Skeletal muscle tissue (tissue), 4 donors: ENCODE results near the gene SLC9A1. TPM values are rescaled to one million over a fixed set of nuclear protein-coding genes. Genes with fewer than 3 reads are reported as not detected.

Source experiments
- H3K27ac ChIP-seq: one replicate; pipeline ENCODE4 v1.7.0; 2013; ENCODE audit warnings: mild to moderate bottlenecking, low read depth, low read length, inconsistent platforms
- H3K27me3 ChIP-seq, 3 donors: one replicate each; pipeline ENCODE4 v1.7.0; 2013; ENCODE audit warnings: low read length in 3 of 3; ENCODE audit not compliant: control insufficient read depth in 3 of 3, insufficient read depth in 3 of 3
- H3K36me3 ChIP-seq, 3 donors: one replicate each; pipeline ENCODE4 v1.7.0; 2013; ENCODE audit warnings: low read length in 3 of 3; ENCODE audit not compliant: control insufficient read depth in 3 of 3, insufficient read depth in 3 of 3
- H3K4me1 ChIP-seq, 3 donors: one replicate each; pipeline ENCODE4 v1.7.0; 2013; ENCODE audit warnings: low read length in 3 of 3, mild to moderate bottlenecking in 3 of 3; ENCODE audit not compliant: control insufficient read depth in 3 of 3, insufficient read depth in 3 of 3
- H3K4me3 ChIP-seq, 3 donors: one replicate each; pipeline ENCODE4 v1.7.0; 2013; ENCODE audit warnings: low read length in 3 of 3
- H3K9ac ChIP-seq, 3 donors: one replicate each; pipeline ENCODE4 v1.7.0; 2013; ENCODE audit warnings: low read length in 3 of 3, mild to moderate bottlenecking in 3 of 3, moderate library complexity in 2 of 3, low read depth in 1 of 3
- H3K9me3 ChIP-seq, 3 donors: one replicate each; pipeline ENCODE4 v1.7.0; 2013; ENCODE audit warnings: low read length in 3 of 3; ENCODE audit not compliant: control insufficient read depth in 3 of 3
- total RNA-seq: library from RNA; depleted of rRNA; stranded (reverse); fragments of >200 nt; gene quantifications from one replicate; pipeline ENCODE4 v1.2.3, GENCODE V29; 2014
- donor health status: Osteomylitis.

Gene SLC9A1
- total RNA-seq, 1 donor from 2014 or later: 1.6 TPM

- H3K4me3 ChIP-seq: no peak overlapping the region
- H3K27ac ChIP-seq: no peak overlapping the region
- H3K4me1 ChIP-seq: no peaks in the 10 kb centered on the region
- H3K9ac ChIP-seq: no peak overlapping the region
- no peaks in the 10 kb centered on the region for H3K9me3 ChIP-seq
- H3K27me3 ChIP-seq: peaks cover 0 to 4% (median 0%) of the 10 kb centered on the region in 3 donors
- H3K36me3 ChIP-seq: no peaks in the 10 kb centered on the region
Observed at GRCh38 chr1:27090911-27091310, 64.0 kb downstream of the SLC9A1 start.

GRCh38 chr1:27087371-27088220 lies 67.3 kb downstream of the SLC9A1 start:
- H3K4me1 ChIP-seq: no peaks in the 10 kb centered on the region
- H3K27me3 ChIP-seq: peaks cover 0 to 4% (median 0%) of the 10 kb centered on the region in 3 donors
- H3K9ac ChIP-seq: no peak overlapping the region
- no peak overlapping the region for H3K27ac ChIP-seq
- peaks cover 0 to 7% (median 0%) of the 10 kb centered on the region in 3 donors for H3K9me3 ChIP-seq
- H3K36me3 ChIP-seq: no peaks in the 10 kb centered on the region
- no peak overlapping the region for H3K4me3 ChIP-seq

- H3K27ac ChIP-seq: no peak overlapping the region
- no peaks in the 10 kb centered on the region for H3K36me3 ChIP-seq
- H3K4me3 ChIP-seq: no peak overlapping the region
- H3K27me3 ChIP-seq: peaks cover 0 to 4% (median 0%) of the 10 kb centered on the region in 3 donors
- H3K4me1 ChIP-seq: no peaks in the 10 kb centered on the region
- peaks cover 0 to 7% (median 0%) of the 10 kb centered on the region in 3 donors for H3K9me3 ChIP-seq
- no peak overlapping the region for H3K9ac ChIP-seq
Observed at GRCh38 chr1:27086628-27087027, 68.3 kb downstream of the SLC9A1 start.

GRCh38 chr1:27086026-27086425 lies 68.9 kb downstream of the SLC9A1 start:
- Histone ChIP-seq H3K4me3 (no peak overlapping the region), H3K9ac (no peak overlapping the region)

GRCh38 chr1:27084107-27084506 lies 70.8 kb downstream of the SLC9A1 start:
- no peak overlapping the region for H3K9ac ChIP-seq
- H3K4me1 ChIP-seq: no peaks in the 10 kb centered on the region
- H3K27me3 ChIP-seq: peaks cover 0 to 4% (median 0%) of the 10 kb centered on the region in 3 donors
- H3K27ac ChIP-seq: no peak overlapping the region
- H3K36me3 ChIP-seq: no peaks in the 10 kb centered on the region
- H3K9me3 ChIP-seq: peaks cover 0 to 7% (median 0%) of the 10 kb centered on the region in 3 donors
- no peak overlapping the region for H3K4me3 ChIP-seq

More at GRCh38 chr1:27086026-27086425, 68.9 kb downstream of the SLC9A1 start:
- Histone ChIP-seq H3K4me1 (no peaks in the 10 kb centered on the region), H3K36me3 (no peaks in the 10 kb centered on the region), H3K27ac (no peak overlapping the region), H3K9me3 (peaks cover 0 to 7% (median 0%) of the 10 kb centered on the region in 3 donors), H3K27me3 (peaks cover 0 to 4% (median 0%) of the 10 kb centered on the region in 3 donors)

- Histone ChIP-seq H3K4me3 (no peak overlapping the region), H3K4me1 (no peaks in the 10 kb centered on the region), H3K27me3 (no peaks in the 10 kb centered on the region), H3K9ac (no peak overlapping the region), H3K9me3 (no peaks in the 10 kb centered on the region), H3K27ac (no peak overlapping the region), H3K36me3 (no peaks in the 10 kb centered on the region)
Observed at GRCh38 chr1:27077968-27078367, 77.0 kb downstream of the SLC9A1 start.

- H3K4me1 ChIP-seq: no peaks in the 10 kb centered on the region
- no peaks in the 10 kb centered on the region for H3K9me3 ChIP-seq
- H3K27ac ChIP-seq: no peak overlapping the region
- H3K4me3 ChIP-seq: no peak overlapping the region
- H3K9ac ChIP-seq: no peak overlapping the region
- H3K36me3 ChIP-seq: no peaks in the 10 kb centered on the region
- no peaks in the 10 kb centered on the region for H3K27me3 ChIP-seq
Observed at GRCh38 chr1:27076803-27077202, 78.1 kb downstream of the SLC9A1 start.

- H3K4me1 ChIP-seq: no peaks in the 10 kb centered on the region
- no peak overlapping the region for H3K9ac ChIP-seq
- no peak overlapping the region for H3K4me3 ChIP-seq
- no peaks in the 10 kb centered on the region for H3K9me3 ChIP-seq
- no peak overlapping the region for H3K27ac ChIP-seq
- H3K27me3 ChIP-seq: peaks cover 0 to 3% (median 2%) of the 10 kb centered on the region in 3 donors
- no peaks in the 10 kb centered on the region for H3K36me3 ChIP-seq
Observed at GRCh38 chr1:27074175-27074780, 80.6 kb downstream of the SLC9A1 start.

- Histone ChIP-seq H3K27me3 (peaks cover 0 to 3% (median 2%) of the 10 kb centered on the region in 3 donors), H3K4me3 (no peak overlapping the region), H3K9me3 (no peaks in the 10 kb centered on the region), H3K4me1 (no peaks in the 10 kb centered on the region), H3K27ac (no peak overlapping the region), H3K36me3 (no peaks in the 10 kb centered on the region), H3K9ac (no peak overlapping the region)
Observed at GRCh38 chr1:27071049-27071416, 83.9 kb downstream of the SLC9A1 start.

GRCh38 chr1:27070390-27071048 lies 84.4 kb downstream of the SLC9A1 start:
- Histone ChIP-seq H3K27ac (no peak overlapping the region), H3K4me1 (no peaks in the 10 kb centered on the region), H3K9me3 (no peaks in the 10 kb centered on the region), H3K27me3 (peaks cover 0 to 3% (median 2%) of the 10 kb centered on the region in 3 donors), H3K9ac (no peak overlapping the region), H3K4me3 (no peak overlapping the region), H3K36me3 (no peaks in the 10 kb centered on the region)
